HepG2 (cell line): ENCODE data around the gene LIPA. TPM values are rescaled to one million over a fixed set of nuclear protein-coding genes. Genes with fewer than 3 reads are reported as not detected.

Experiments used
- GABPB1 ChIP-seq: IDR thresholded peaks from 2 replicates; pipeline ENCODE4 v1.6.1; 2016; ENCODE audit warnings: mild to moderate bottlenecking, missing genetic modification reagents, moderate library complexity, missing compliant biosample characterization
- GFI1 ChIP-seq: sonication (generic); formaldehyde crosslinking; IDR thresholded peaks from 2 replicates; pipeline ENCODE4 v1.5.0; 2020; ENCODE audit warnings: missing genetic modification reagents, mild to moderate bottlenecking, borderline replicate concordance
- KDM3A ChIP-seq: IDR thresholded peaks from 2 replicates; pipeline ENCODE4 v1.6.1; 2018; ENCODE audit warnings: low read depth, missing compliant biosample characterization
- KMT2B ChIP-seq: IDR thresholded peaks from 2 replicates; pipeline ENCODE4 v1.6.1; 2016; ENCODE audit warnings: missing genetic modification reagents, missing compliant biosample characterization
- TEAD2 ChIP-seq: sonication (generic); formaldehyde crosslinking; IDR thresholded peaks from 2 replicates; pipeline ENCODE4 v1.9.0; 2021; ENCODE audit warnings: missing genetic modification reagents
- THAP11 ChIP-seq: IDR thresholded peaks from 2 replicates; pipeline ENCODE4 v1.6.1; 2016; ENCODE audit warnings: missing biosample characterization, missing genetic modification reagents
- ZBTB1 ChIP-seq: sonication (generic); formaldehyde crosslinking; IDR thresholded peaks from 2 replicates; pipeline ENCODE4 v1.4.0; 2020; ENCODE audit warnings: missing genetic modification reagents, borderline replicate concordance
- ZNF510 ChIP-seq: sonication (generic); formaldehyde crosslinking; IDR thresholded peaks from 2 replicates; pipeline ENCODE4 v1.4.0; 2020; ENCODE audit warnings: low read depth, mild to moderate bottlenecking, missing genetic modification reagents
- polyA plus RNA-seq, 8 experiments: library from polyadenylated mRNA; depleted of rRNA in 3 of 8; stranded (reverse) in 7 of 8; unstranded in 1 of 8; fragments of >200 nt; fragmentation: Illumina TruSeq in 4 of 8; extraction: Trizol in 4 of 8; gene quantifications; 2 replicates each; pipeline versions ENCODE4 v1.2.1 to v1.2.3, GENCODE V29; 2011 to 2016; ENCODE audit warnings: low read depth in 4 of 8, missing spikeins in 1 of 8, mixed read lengths in 1 of 8; ENCODE audit not compliant: insufficient read depth in 1 of 8
- total RNA-seq, 5 experiments: library from RNA; depleted of rRNA; stranded (reverse); fragments of >200 nt; fragmentation: Illumina TruSeq; extraction: Trizol; gene quantifications; 2 replicates each; pipeline ENCODE4 v1.2.3, GENCODE V29; 2016; ENCODE audit warnings: low read depth in 1 of 5
- TF ChIP-seq, protein P1 (sequence below): sonication (generic); formaldehyde crosslinking; IDR thresholded peaks from 2 replicates; pipeline ENCODE4 v1.4.0; 2020; ENCODE audit warnings: missing genetic modification reagents
- TF ChIP-seq, protein P2 (sequence below): sonication (generic); formaldehyde crosslinking; IDR thresholded peaks from 2 replicates; pipeline ENCODE4 v1.4.0; 2020; ENCODE audit warnings: missing genetic modification reagents, borderline replicate concordance
- TF ChIP-seq, protein P3 (sequence below): sonication (generic); formaldehyde crosslinking; IDR thresholded peaks from 2 replicates; pipeline ENCODE4 v1.8.1; 2023; ENCODE audit warnings: missing genetic modification reagents, inconsistent platforms, borderline replicate concordance
- TF ChIP-seq, protein P4 (sequence below): sonication (generic); formaldehyde crosslinking; IDR thresholded peaks from 2 replicates; pipeline ENCODE4 v1.8.1; 2023; ENCODE audit warnings: mild to moderate bottlenecking, moderate library complexity, missing genetic modification reagents
- TF ChIP-seq, protein P5 (sequence below): sonication (generic); formaldehyde crosslinking; IDR thresholded peaks from 2 replicates; pipeline ENCODE4 v1.4.0; 2020; ENCODE audit warnings: missing genetic modification reagents
- TF ChIP-seq, protein P6 (sequence below), 2 experiments: IDR thresholded peaks; 2 replicates each; pipeline ENCODE4 v1.6.1; 2011 to 2012; ENCODE audit warnings: low read length in 2 of 2, borderline replicate concordance in 1 of 2, low read depth in 1 of 2, mild to moderate bottlenecking in 1 of 2, moderate library complexity in 1 of 2

The LIPA gene
- total and polyA plus RNA-seq, 2 of the 13 experiments (the other 11 are each of a cell fraction or from before 2014, with no cell fraction given), result 57.1 to 79.5 TPM

DNA sequence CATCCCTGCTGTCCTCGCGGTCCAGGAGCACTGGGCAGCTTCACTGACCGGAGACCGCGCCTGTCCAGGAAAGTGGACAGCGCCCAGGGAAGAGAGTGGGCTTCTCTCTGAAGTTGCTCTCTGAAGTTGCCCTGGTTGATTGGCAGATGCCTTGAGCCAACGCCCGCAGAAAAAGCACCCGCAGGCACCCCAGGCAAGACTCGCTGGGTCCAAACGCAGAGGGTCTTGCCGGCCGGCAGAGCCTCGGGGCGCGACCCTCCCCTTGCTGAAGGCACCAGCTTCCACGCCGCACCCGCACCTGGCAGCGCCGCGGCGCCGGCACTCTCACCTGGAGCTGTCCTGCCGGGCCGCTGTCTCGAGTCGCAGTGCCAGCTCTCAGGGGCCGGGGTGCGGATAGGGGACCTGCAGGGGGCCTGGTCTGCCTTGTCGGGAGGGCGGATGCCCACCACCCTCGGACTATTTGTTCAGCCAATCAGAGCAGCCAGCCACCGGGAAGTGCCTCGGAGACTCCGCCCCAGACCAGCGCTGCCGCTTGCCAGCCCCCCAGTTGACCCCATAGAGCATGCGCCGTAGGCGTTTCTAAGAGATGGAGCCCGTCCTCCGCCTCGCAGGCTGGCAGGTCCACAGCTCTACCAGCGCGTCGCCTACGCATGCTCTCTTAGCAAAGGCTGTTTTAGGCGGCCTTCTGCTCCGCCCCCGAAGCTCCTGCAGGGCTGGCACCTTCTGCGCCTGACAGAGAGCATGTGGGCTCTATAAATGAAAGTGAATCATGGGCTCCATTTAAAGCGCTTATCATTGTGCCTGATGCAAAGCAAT lies at the start of gene LIPA (continued):
- TF ChIP-seq, protein P1, sequence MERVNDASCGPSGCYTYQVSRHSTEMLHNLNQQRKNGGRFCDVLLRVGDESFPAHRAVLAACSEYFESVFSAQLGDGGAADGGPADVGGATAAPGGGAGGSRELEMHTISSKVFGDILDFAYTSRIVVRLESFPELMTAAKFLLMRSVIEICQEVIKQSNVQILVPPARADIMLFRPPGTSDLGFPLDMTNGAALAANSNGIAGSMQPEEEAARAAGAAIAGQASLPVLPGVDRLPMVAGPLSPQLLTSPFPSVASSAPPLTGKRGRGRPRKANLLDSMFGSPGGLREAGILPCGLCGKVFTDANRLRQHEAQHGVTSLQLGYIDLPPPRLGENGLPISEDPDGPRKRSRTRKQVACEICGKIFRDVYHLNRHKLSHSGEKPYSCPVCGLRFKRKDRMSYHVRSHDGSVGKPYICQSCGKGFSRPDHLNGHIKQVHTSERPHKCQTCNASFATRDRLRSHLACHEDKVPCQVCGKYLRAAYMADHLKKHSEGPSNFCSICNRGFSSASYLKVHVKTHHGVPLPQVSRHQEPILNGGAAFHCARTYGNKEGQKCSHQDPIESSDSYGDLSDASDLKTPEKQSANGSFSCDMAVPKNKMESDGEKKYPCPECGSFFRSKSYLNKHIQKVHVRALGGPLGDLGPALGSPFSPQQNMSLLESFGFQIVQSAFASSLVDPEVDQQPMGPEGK (CRISPR knock-in tag), result peak; percentile 86
- TF ChIP-seq, protein P2, sequence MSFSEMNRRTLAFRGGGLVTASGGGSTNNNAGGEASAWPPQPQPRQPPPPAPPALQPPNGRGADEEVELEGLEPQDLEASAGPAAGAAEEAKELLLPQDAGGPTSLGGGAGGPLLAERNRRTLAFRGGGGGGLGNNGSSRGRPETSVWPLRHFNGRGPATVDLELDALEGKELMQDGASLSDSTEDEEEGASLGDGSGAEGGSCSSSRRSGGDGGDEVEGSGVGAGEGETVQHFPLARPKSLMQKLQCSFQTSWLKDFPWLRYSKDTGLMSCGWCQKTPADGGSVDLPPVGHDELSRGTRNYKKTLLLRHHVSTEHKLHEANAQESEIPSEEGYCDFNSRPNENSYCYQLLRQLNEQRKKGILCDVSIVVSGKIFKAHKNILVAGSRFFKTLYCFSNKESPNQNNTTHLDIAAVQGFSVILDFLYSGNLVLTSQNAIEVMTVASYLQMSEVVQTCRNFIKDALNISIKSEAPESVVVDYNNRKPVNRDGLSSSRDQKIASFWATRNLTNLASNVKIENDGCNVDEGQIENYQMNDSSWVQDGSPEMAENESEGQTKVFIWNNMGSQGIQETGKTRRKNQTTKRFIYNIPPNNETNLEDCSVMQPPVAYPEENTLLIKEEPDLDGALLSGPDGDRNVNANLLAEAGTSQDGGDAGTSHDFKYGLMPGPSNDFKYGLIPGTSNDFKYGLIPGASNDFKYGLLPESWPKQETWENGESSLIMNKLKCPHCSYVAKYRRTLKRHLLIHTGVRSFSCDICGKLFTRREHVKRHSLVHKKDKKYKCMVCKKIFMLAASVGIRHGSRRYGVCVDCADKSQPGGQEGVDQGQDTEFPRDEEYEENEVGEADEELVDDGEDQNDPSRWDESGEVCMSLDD (CRISPR knock-in tag), result no peak
- TF ChIP-seq GFI1 (CRISPR knock-in tag) (no peak), THAP11 (CRISPR knock-in tag) (peak; percentile 37; the same call in 1 of the 2 replicates), KDM3A (CRISPR knock-in tag) (0 out of 2 replicates have a peak, but pooled peaks have one; percentile 32), ZNF510 (CRISPR knock-in tag) (no peak), GABPB1 (CRISPR knock-in tag) (peak; percentile 82), TEAD2 (no peak), KMT2B (CRISPR knock-in tag) (peak; percentile 67), ZBTB1 (CRISPR knock-in tag) (no peak)
- TF ChIP-seq, protein P3, sequence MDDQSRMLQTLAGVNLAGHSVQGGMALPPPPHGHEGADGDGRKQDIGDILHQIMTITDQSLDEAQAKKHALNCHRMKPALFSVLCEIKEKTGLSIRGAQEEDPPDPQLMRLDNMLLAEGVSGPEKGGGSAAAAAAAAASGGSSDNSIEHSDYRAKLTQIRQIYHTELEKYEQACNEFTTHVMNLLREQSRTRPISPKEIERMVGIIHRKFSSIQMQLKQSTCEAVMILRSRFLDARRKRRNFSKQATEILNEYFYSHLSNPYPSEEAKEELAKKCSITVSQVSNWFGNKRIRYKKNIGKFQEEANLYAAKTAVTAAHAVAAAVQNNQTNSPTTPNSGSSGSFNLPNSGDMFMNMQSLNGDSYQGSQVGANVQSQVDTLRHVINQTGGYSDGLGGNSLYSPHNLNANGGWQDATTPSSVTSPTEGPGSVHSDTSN (CRISPR knock-in tag), result no peak
- TF ChIP-seq, protein P4, sequence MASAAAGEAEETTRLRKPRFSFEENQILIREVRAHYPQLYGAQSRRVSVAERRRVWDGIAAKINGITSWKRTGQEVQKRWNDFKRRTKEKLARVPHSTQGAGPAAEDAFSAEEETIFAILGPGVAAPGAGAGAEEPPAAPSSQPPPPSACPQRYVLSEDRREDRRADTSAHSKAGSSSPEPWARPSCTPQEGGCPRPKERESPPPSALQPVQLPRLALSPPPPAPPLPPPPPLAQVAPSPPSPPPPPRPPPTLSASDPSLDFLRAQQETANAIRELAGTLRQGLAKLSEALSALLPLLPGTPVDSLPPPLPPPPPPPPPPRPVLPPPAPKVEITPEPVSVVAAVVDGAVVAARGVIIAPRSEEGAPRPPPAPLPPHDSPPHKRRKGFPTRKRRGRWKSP (CRISPR knock-in tag), result no peak
- TF ChIP-seq, protein P5, sequence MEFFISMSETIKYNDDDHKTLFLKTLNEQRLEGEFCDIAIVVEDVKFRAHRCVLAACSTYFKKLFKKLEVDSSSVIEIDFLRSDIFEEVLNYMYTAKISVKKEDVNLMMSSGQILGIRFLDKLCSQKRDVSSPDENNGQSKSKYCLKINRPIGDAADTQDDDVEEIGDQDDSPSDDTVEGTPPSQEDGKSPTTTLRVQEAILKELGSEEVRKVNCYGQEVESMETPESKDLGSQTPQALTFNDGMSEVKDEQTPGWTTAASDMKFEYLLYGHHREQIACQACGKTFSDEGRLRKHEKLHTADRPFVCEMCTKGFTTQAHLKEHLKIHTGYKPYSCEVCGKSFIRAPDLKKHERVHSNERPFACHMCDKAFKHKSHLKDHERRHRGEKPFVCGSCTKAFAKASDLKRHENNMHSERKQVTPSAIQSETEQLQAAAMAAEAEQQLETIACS, result no peak
- TF ChIP-seq, protein P6, sequence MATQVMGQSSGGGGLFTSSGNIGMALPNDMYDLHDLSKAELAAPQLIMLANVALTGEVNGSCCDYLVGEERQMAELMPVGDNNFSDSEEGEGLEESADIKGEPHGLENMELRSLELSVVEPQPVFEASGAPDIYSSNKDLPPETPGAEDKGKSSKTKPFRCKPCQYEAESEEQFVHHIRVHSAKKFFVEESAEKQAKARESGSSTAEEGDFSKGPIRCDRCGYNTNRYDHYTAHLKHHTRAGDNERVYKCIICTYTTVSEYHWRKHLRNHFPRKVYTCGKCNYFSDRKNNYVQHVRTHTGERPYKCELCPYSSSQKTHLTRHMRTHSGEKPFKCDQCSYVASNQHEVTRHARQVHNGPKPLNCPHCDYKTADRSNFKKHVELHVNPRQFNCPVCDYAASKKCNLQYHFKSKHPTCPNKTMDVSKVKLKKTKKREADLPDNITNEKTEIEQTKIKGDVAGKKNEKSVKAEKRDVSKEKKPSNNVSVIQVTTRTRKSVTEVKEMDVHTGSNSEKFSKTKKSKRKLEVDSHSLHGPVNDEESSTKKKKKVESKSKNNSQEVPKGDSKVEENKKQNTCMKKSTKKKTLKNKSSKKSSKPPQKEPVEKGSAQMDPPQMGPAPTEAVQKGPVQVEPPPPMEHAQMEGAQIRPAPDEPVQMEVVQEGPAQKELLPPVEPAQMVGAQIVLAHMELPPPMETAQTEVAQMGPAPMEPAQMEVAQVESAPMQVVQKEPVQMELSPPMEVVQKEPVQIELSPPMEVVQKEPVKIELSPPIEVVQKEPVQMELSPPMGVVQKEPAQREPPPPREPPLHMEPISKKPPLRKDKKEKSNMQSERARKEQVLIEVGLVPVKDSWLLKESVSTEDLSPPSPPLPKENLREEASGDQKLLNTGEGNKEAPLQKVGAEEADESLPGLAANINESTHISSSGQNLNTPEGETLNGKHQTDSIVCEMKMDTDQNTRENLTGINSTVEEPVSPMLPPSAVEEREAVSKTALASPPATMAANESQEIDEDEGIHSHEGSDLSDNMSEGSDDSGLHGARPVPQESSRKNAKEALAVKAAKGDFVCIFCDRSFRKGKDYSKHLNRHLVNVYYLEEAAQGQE (IDR thresholded peaks at IDR 0.05; ENCODE audit: borderline replicate concordance in 1 of 2, low read depth in 1 of 2, low read length in 2 of 2), result peak in 1 of 2 experiments; percentile 81; a peak in 2 of 4 replicates
